Lung microvascular endothelial cell (primary cell): ENCODE measurements around the gene KMT2D. TPM values are rescaled to one million over a fixed set of nuclear protein-coding genes. Genes with fewer than 3 reads are reported as not detected.
A peak's percentile ranks its signal among the peaks of the same experiment; 100 is the strongest.
"Not testable (repeated sequence)": the region's sequence is repeated elsewhere in the genome, so short reads cannot be mapped to it uniquely, and the experiment has no call there.

Experiments used
- DNase-seq, 2 donors: peaks; one replicate each; pipeline versions ENCODE4 v3.0.0 to v3.0.0-alpha.2; 2010; ENCODE audit warnings: low read depth in 2 of 2
- total RNA-seq: library from RNA; depleted of rRNA; stranded (reverse); fragments of >200 nt; gene quantifications from 2 replicates; pipeline ENCODE4 v1.2.1, GENCODE V29; 2014

Gene KMT2D
- total RNA-seq, 1 donor from 2014 or later: 30.2 TPM

GRCh38 chr12:49089821-49090773, 29.5 kb upstream of the KMT2D start:
- DNase-seq: peak; percentile 59

- no peak for DNase-seq
Observed at GRCh38 chr12:49088932-49089330, 28.3 kb upstream of the KMT2D start.

GRCh38 chr12:49088150-49088931, 27.7 kb upstream of the KMT2D start:
- DNase-seq: peak; percentile 88 to 95

- no peak for DNase-seq
Observed at GRCh38 chr12:49086116-49086515, 25.5 kb upstream of the KMT2D start.

GRCh38 chr12:49084438-49084837, 23.8 kb upstream of the KMT2D start:
- no peak for DNase-seq

- no peak for DNase-seq
Observed at GRCh38 chr12:49079793-49080192, 19.2 kb upstream of the KMT2D start.

- DNase-seq: no peak
Observed at GRCh38 chr12:49070971-49071370, 10.4 kb upstream of the KMT2D start.

GRCh38 chr12:49069507-49070346, 9.1 kb upstream of the KMT2D start, which contains the start of gene RHEBL1:
RHEBL1 (minus strand) TSS chr12:49069979; CDS start chr12:49069785, 194 bp downstream.
- peak; percentile 98 to 99 for DNase-seq

- no peak for DNase-seq
Observed at GRCh38 chr12:49068879-49069506, 8.4 kb upstream of the KMT2D start.

GRCh38 chr12:49066120-49066519, 5.5 kb upstream of the KMT2D start:
- no peak for DNase-seq

- no peak for DNase-seq
Observed at GRCh38 chr12:49064767-49065152, 4.2 kb upstream of the KMT2D start.

- DNase-seq: not testable (repeated sequence)
Observed at GRCh38 chr12:49061916-49062315, 1.3 kb upstream of the KMT2D start.

GRCh38 chr12:49061157-49061650, 610 bp upstream of the KMT2D start:
- no peak for DNase-seq

GRCh38 chr12:49059299-49060171, 1.1 kb downstream of the KMT2D start:
- peak; percentile 54 to 61 for DNase-seq

- peak in 1 of 2 donors; percentile 25 for DNase-seq
Observed at GRCh38 chr12:49059045-49059298, 1.6 kb downstream of the KMT2D start.

GRCh38 chr12:49058366-49059044, 2.1 kb downstream of the KMT2D start:
- no peak for DNase-seq

- DNase-seq: peak in 1 of 2 donors; percentile 29
Observed at GRCh38 chr12:49057888-49058287, 2.7 kb downstream of the KMT2D start.

- peak; percentile 87 to 93 for DNase-seq
Observed at GRCh38 chr12:49055978-49056754, 4.4 kb downstream of the KMT2D start.

GRCh38 chr12:49055092-49055491, 5.5 kb downstream of the KMT2D start:
- no peak for DNase-seq
